Measurements from ENCODE around the gene ZMYND10. TPM values are rescaled to one million over a fixed set of nuclear protein-coding genes. Genes with fewer than 3 reads are reported as not detected.

The ZMYND10 gene
- total and polyA plus RNA-seq, 9 of the 15 experiments (the other 6 are each of a cell fraction or from before 2014, with no cell fraction given), result 0.20 to 2.8 (median 0.70) TPM

DNA sequence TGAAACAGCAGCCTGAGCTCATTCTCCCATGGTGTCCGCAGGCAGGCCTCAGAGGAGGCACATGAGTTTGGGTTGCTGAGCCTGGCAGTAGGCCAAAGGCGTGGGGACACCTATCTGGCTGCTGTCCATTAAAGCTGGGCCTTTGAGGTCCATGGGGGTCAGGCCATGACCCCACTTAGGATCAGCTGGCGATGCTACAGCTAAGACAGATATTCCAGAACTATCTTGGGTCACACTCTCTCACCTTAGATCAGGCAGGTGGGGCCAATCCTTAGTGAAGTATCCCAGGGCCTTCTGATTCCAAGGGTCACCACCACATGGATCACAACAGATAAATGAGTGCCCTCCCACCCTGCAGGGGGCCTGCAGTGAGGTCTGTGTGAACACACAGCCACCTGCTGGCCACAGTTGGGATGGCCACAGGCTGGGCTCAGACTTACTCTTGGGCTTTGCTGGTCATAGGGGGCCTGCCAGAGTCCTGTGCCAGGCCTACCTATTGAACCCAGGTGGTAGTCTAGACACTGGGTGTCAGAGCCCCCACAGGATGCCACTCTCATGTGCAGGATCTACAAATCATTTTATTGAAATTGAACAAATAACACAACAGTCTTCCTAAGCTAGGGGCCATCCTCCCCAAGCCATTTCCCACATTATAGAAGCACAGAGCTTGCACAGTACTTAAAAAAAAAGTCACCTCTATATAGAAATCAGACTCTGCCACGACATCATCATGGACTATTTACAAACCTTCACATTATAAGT is 21.0 kb downstream of the ZMYND10 start:
- no peaks in the 10 kb centered on the region for H3K9me3 ChIP-seq (replicated peaks; ENCODE audit: control insufficient read depth, insufficient read depth, low read depth, low read length)
- DNase-seq (ENCODE audit: extremely low read depth in 1 of 4, low spot score in 3 of 4), result peak; percentile 40 to 86 (median 64)
- H4K20me1 ChIP-seq (replicated peaks; ENCODE audit: control insufficient read depth, insufficient read depth, low read length), result no peaks in the 10 kb centered on the region
- POLR2A ChIA-PET, result interaction anchor here (0.6 to 1.2 kb wide), 4 partner anchors 11 to 30 kb away, joined by 3 to 4 read pairs (median 3); partner anchors contain the start of gene HYAL1
- H3K27me3 ChIP-seq (ENCODE audit: control insufficient read depth in 2 of 2, insufficient read depth in 2 of 2, low read length in 2 of 2), result no peaks in the 10 kb centered on the region
- peak; percentile 89 for FAIRE-seq
- CTCF ChIA-PET (ENCODE audit: low intra/inter-chr PET ratio), result interaction anchor here (1.4 to 2.1 kb wide), 2 partner anchors 50 to 97 kb away, joined by 6 read pairs; no protein-coding TSS in a partner anchor
- no TSS peak for BruUV-seq (replicated peaks)
- H3K79me2 ChIP-seq (ENCODE audit: control insufficient read depth, insufficient read depth, low read length), result peaks cover 28% of the 10 kb centered on the region
- WGBS (ENCODE audit: insufficient coverage, low coverage, missing lambda C conversion rate), result 17% methylated on average over 4 of the region's 4 CpGs
- in situ Hi-C loops (cut with MboI), result no loop called here
- peaks cover 30% of the 10 kb centered on the region; the same call in 1 of the 3 replicates for H3K36me3 ChIP-seq (ENCODE audit: control insufficient read depth, insufficient read depth, low read length)
- no peak overlapping the region for H3K4me2 ChIP-seq (ENCODE audit: insufficient read depth, low read length)
- H3K4me3 ChIP-seq, result no peak overlapping the region
- ATAC-seq, result peak; percentile 70
- peak overlapping the region in 1 of 2 experiments; percentile 24; a peak in 1 of 4 replicates for H3K9ac ChIP-seq (ENCODE audit: insufficient read depth in 1 of 2, low read depth in 2 of 2, low read length in 2 of 2)
- H3K9me1 ChIP-seq (ENCODE audit: control insufficient read depth, insufficient read depth, low read length), result no peaks in the 10 kb centered on the region
- peaks cover 24 to 52% of the 10 kb centered on the region in 2 experiments; a peak in 4 of 5 replicates for H3K4me1 ChIP-seq (replicated peaks in 1 of 2; ENCODE audit: control insufficient read depth in 2 of 2, insufficient read depth in 2 of 2, low read length in 2 of 2)
- peak overlapping the region; percentile 33; the same call in 1 of the 3 replicates for H3K27ac ChIP-seq (ENCODE audit: extremely low read depth, low read depth, low read length)
- no peak overlapping the region; the same call in 1 of the 2 replicates for H2AFZ ChIP-seq (ENCODE audit: low read depth, low read length)
- intact Hi-C loops (cut with micrococcal nuclease), result loop anchor here (1.0 to 2.0 kb wide), 3 partner anchors 50 to 136 kb away; no protein-coding TSS in a partner anchor
- TF ChIP-seq, protein P1, sequence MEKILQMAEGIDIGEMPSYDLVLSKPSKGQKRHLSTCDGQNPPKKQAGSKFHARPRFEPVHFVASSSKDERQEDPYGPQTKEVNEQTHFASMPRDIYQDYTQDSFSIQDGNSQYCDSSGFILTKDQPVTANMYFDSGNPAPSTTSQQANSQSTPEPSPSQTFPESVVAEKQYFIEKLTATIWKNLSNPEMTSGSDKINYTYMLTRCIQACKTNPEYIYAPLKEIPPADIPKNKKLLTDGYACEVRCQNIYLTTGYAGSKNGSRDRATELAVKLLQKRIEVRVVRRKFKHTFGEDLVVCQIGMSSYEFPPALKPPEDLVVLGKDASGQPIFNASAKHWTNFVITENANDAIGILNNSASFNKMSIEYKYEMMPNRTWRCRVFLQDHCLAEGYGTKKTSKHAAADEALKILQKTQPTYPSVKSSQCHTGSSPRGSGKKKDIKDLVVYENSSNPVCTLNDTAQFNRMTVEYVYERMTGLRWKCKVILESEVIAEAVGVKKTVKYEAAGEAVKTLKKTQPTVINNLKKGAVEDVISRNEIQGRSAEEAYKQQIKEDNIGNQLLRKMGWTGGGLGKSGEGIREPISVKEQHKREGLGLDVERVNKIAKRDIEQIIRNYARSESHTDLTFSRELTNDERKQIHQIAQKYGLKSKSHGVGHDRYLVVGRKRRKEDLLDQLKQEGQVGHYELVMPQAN (IDR thresholded peaks at IDR 0.05; ENCODE audit: borderline replicate concordance), result no peak
- TF ChIP-seq, protein P2, sequence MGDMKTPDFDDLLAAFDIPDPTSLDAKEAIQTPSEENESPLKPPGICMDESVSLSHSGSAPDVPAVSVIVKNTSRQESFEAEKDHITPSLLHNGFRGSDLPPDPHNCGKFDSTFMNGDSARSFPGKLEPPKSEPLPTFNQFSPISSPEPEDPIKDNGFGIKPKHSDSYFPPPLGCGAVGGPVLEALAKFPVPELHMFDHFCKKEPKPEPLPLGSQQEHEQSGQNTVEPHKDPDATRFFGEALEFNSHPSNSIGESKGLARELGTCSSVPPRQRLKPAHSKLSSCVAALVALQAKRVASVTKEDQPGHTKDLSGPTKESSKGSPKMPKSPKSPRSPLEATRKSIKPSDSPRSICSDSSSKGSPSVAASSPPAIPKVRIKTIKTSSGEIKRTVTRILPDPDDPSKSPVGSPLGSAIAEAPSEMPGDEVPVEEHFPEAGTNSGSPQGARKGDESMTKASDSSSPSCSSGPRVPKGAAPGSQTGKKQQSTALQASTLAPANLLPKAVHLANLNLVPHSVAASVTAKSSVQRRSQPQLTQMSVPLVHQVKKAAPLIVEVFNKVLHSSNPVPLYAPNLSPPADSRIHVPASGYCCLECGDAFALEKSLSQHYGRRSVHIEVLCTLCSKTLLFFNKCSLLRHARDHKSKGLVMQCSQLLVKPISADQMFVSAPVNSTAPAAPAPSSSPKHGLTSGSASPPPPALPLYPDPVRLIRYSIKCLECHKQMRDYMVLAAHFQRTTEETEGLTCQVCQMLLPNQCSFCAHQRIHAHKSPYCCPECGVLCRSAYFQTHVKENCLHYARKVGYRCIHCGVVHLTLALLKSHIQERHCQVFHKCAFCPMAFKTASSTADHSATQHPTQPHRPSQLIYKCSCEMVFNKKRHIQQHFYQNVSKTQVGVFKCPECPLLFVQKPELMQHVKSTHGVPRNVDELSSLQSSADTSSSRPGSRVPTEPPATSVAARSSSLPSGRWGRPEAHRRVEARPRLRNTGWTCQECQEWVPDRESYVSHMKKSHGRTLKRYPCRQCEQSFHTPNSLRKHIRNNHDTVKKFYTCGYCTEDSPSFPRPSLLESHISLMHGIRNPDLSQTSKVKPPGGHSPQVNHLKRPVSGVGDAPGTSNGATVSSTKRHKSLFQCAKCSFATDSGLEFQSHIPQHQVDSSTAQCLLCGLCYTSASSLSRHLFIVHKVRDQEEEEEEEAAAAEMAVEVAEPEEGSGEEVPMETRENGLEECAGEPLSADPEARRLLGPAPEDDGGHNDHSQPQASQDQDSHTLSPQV (IDR thresholded peaks at IDR 0.05), result peak; percentile 61
- TF ChIP-seq XRCC5 (IDR thresholded peaks at IDR 0.05; ENCODE audit: low read depth, low read length) (peak; percentile 58; the same call in 1 of the 2 replicates), HLTF (IDR thresholded peaks at IDR 0.05) (no peak), NCOR1 (IDR thresholded peaks at IDR 0.05) (peak; percentile 44; the same call in 1 of the 2 replicates), CC2D1A (IDR thresholded peaks at IDR 0.05) (peak; percentile 53; the same call in 1 of the 2 replicates), CBFA2T3 (IDR thresholded peaks at IDR 0.05) (peak; percentile 55), ATF1 (CRISPR knock-in tag; IDR thresholded peaks at IDR 0.05) (no peak), ATF1 (tag; IDR thresholded peaks at IDR 0.05) (peak; percentile 36; the same call in 1 of the 2 replicates), NFIC (IDR thresholded peaks at IDR 0.05) (peak; percentile 96), HDAC1 (IDR thresholded peaks at IDR 0.05) (0 out of 4 replicates have a peak, but pooled peaks of 1 of the 2 experiments have one; percentile 24), CREBBP (IDR thresholded peaks at IDR 0.05; ENCODE audit: low read depth, low read length) (no peak), KLF16 (IDR thresholded peaks at IDR 0.05) (0 out of 2 replicates have a peak, but pooled peaks have one; percentile 16), CTBP1 (IDR thresholded peaks at IDR 0.05; ENCODE audit: borderline replicate concordance) (peak; percentile 47; the same call in 1 of the 2 replicates)
- TF ChIP-seq, protein P3, sequence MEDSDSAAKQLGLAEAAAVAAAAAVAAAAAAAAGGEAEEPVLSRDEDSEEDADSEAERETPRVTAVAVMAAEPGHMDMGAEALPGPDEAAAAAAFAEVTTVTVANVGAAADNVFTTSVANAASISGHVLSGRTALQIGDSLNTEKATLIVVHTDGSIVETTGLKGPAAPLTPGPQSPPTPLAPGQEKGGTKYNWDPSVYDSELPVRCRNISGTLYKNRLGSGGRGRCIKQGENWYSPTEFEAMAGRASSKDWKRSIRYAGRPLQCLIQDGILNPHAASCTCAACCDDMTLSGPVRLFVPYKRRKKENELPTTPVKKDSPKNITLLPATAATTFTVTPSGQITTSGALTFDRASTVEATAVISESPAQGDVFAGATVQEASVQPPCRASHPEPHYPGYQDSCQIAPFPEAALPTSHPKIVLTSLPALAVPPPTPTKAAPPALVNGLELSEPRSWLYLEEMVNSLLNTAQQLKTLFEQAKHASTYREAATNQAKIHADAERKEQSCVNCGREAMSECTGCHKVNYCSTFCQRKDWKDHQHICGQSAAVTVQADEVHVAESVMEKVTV (CRISPR knock-in tag; IDR thresholded peaks at IDR 0.05), result peak; percentile 40; the same call in 1 of the 2 replicates

All from K562 (cell line).